Kidney epithelial cell (primary cell): ENCODE measurements around the gene UGT2B7. TPM values are rescaled to one million over a fixed set of nuclear protein-coding genes. Genes with fewer than 3 reads are reported as not detected.
"Not testable (repeated sequence)": the region's sequence is repeated elsewhere in the genome, so short reads cannot be mapped to it uniquely, and the experiment has no call there.

ENCODE experiments used
- DNase-seq: peaks from one replicate; pipeline ENCODE4 v3.0.0-alpha.2; 2010; ENCODE audit warnings: low read depth
- H3K27me3 ChIP-seq: 2 replicates; pipeline ENCODE4 v1.6.0; 2011; ENCODE audit warnings: low read length; ENCODE audit not compliant: control insufficient read depth, insufficient read depth
- H3K36me3 ChIP-seq: 2 replicates; pipeline ENCODE4 v1.5.1; 2011; ENCODE audit warnings: low read length; ENCODE audit not compliant: control insufficient read depth, insufficient read depth
- H3K4me3 ChIP-seq: 2 replicates; pipeline ENCODE4 v1.5.1; 2011; ENCODE audit warnings: low read depth, mild to moderate bottlenecking, control low read depth, low read length
- CTCF ChIP-seq: IDR thresholded peaks from 2 replicates; pipeline ENCODE4 v1.5.1; 2011; ENCODE audit warnings: mild to moderate bottlenecking, moderate library complexity, low read length, control low read depth, inconsistent platforms; ENCODE audit not compliant: insufficient read depth, poor library complexity, severe bottlenecking
- total RNA-seq: library from RNA; depleted of rRNA; stranded (reverse); fragments of >200 nt; gene quantifications from 2 replicates; pipeline ENCODE4 v1.2.3, GENCODE V29; 2015

UGT2B7 gene
- total RNA-seq, 1 donor from 2014 or later: 45.9 TPM

- Histone ChIP-seq H3K4me3 (no peak overlapping the region), H3K36me3 (no peaks in the 10 kb centered on the region), H3K27me3 (no peaks in the 10 kb centered on the region)
- no peak for DNase-seq
- TF ChIP-seq CTCF: no peak
Measured at GRCh38 chr4:69104719-69105275, 8.5 kb downstream of the UGT2B7 start.

- not testable (repeated sequence) for H3K36me3 ChIP-seq, H3K4me3 ChIP-seq, H3K27me3 ChIP-seq, DNase-seq
Measured at GRCh38 chr4:69115151-69115850, 19.0 kb downstream of the UGT2B7 start.

- TF ChIP-seq CTCF: no peak
- no peaks in the 10 kb centered on the region for H3K27me3 ChIP-seq
- no peak for DNase-seq
- H3K4me3 ChIP-seq: no peak overlapping the region
- H3K36me3 ChIP-seq: no peaks in the 10 kb centered on the region
Measured at GRCh38 chr4:69115851-69116213, 19.6 kb downstream of the UGT2B7 start.

GRCh38 chr4:69116645-69117321 lies 20.5 kb downstream of the UGT2B7 start:
- DNase-seq: no peak
- Histone ChIP-seq H3K27me3 (no peaks in the 10 kb centered on the region), H3K4me3 (no peak overlapping the region), H3K36me3 (no peaks in the 10 kb centered on the region)
- no peak for TF ChIP-seq CTCF

GRCh38 chr4:69120870-69121269 lies 24.6 kb downstream of the UGT2B7 start:
- Histone ChIP-seq H3K4me3 (no peak overlapping the region), H3K36me3 (no peaks in the 10 kb centered on the region), H3K27me3 (no peaks in the 10 kb centered on the region)
- no peak for DNase-seq
- TF ChIP-seq CTCF: no peak

GRCh38 chr4:69122476-69122875 lies 26.2 kb downstream of the UGT2B7 start:
- DNase-seq: no peak
- no peaks in the 10 kb centered on the region for H3K27me3 ChIP-seq
- no peak for TF ChIP-seq CTCF
- no peak overlapping the region for H3K4me3 ChIP-seq
- no peaks in the 10 kb centered on the region for H3K36me3 ChIP-seq
